Measurements from ENCODE around the gene PDZRN3.

GRCh38 chr3:73492186-73492585 lies 132.6 kb downstream of the PDZRN3 start:
- TF ChIP-seq CTCF (IDR thresholded peaks at IDR 0.05 in 8 of 11, conservative IDR thresholded peaks at IDR 0.05 in 3 of 11) (no peak), POLR2A (IDR thresholded peaks at IDR 0.05) (no peak)
